Colon (tissue), 2 donors: ENCODE data around the gene INPP5D.
"Not testable (repeated sequence)": the region's sequence is repeated elsewhere in the genome, so short reads cannot be mapped to it uniquely, and the experiment has no call there.

Source experiments
- FAIRE-seq: peaks from 2 replicates; lab custom pipeline; 2012; peaks lifted over from hg19 to GRCh38; lab: Jason Lieb, UNC
- donor health status: control.
- donor health status: control.

Gene INPP5D

GRCh38 chr2:233183869-233184418 is 123.8 kb downstream of the INPP5D start:
- no peak for FAIRE-seq

GRCh38 chr2:233184669-233185068 is 124.5 kb downstream of the INPP5D start:
- no peak for FAIRE-seq

- no peak for FAIRE-seq
Measured at GRCh38 chr2:233185330-233185729, 125.2 kb downstream of the INPP5D start.

GRCh38 chr2:233185963-233186362 is 125.8 kb downstream of the INPP5D start:
- FAIRE-seq = no peak

- FAIRE-seq = no peak
Measured at GRCh38 chr2:233186851-233187250, 126.7 kb downstream of the INPP5D start.

- no peak for FAIRE-seq
Measured at GRCh38 chr2:233189025-233189424, 128.9 kb downstream of the INPP5D start.

- FAIRE-seq = not testable (repeated sequence)
Measured at GRCh38 chr2:233191016-233191415, 130.9 kb downstream of the INPP5D start.

GRCh38 chr2:233193738-233194137 is 133.6 kb downstream of the INPP5D start:
- no peak for FAIRE-seq

- FAIRE-seq = no peak
Measured at GRCh38 chr2:233195027-233195426, 134.9 kb downstream of the INPP5D start.

GRCh38 chr2:233197022-233197421 is 136.9 kb downstream of the INPP5D start:
- FAIRE-seq = no peak

- FAIRE-seq = no peak
Measured at GRCh38 chr2:233198026-233198425, 137.9 kb downstream of the INPP5D start.

GRCh38 chr2:233199870-233200269 is 139.7 kb downstream of the INPP5D start:
- FAIRE-seq = no peak

- not testable (repeated sequence) for FAIRE-seq
Measured at GRCh38 chr2:233200790-233201189, 140.6 kb downstream of the INPP5D start.

GRCh38 chr2:233201258-233202013 is 141.3 kb downstream of the INPP5D start:
- FAIRE-seq = no peak

- FAIRE-seq = no peak
Measured at GRCh38 chr2:233202531-233202944, 142.4 kb downstream of the INPP5D start.

GRCh38 chr2:233203060-233203459 is 142.9 kb downstream of the INPP5D start:
- no peak for FAIRE-seq

GRCh38 chr2:233204286-233204936 is 144.3 kb downstream of the INPP5D start:
- no peak for FAIRE-seq

- no peak for FAIRE-seq
Measured at GRCh38 chr2:233208382-233209116, 148.4 kb downstream of the INPP5D start.

GRCh38 chr2:233209117-233209532 is 149.0 kb downstream of the INPP5D start:
- no peak for FAIRE-seq

- FAIRE-seq = no peak
Measured at GRCh38 chr2:233209533-233210171, 149.5 kb downstream of the INPP5D start.

GRCh38 chr2:233210281-233210680 is 150.1 kb downstream of the INPP5D start:
- no peak for FAIRE-seq
